Activated CD4-positive, alpha-beta T cell treated with anti-CD3 and anti-CD28 coated beads, Interleukin-2, amount 10 ng/mL, durations not matched to agents 24 days and 14 days (primary cell): ENCODE measurements around the gene CCDC68. TPM values are rescaled to one million over a fixed set of nuclear protein-coding genes. Genes with fewer than 3 reads are reported as not detected.
"Not testable (repeated sequence)": the region's sequence is repeated elsewhere in the genome, so short reads cannot be mapped to it uniquely, and the experiment has no call there.

Experiments
- DNase-seq: peaks from one replicate; pipeline ENCODE4 v3.0.0; 2022
- H3K27ac Mint-ChIP-seq: one replicate; pipeline ENCODE4 v1.8.0; 2022; ENCODE audit warnings: mild to moderate bottlenecking, mixed read lengths
- H3K27me3 Mint-ChIP-seq: one replicate; pipeline ENCODE4 v1.8.0; 2022; ENCODE audit warnings: mixed read lengths
- H3K36me3 Mint-ChIP-seq: one replicate; pipeline ENCODE4 v1.8.0; 2022; ENCODE audit warnings: low read depth, mild to moderate bottlenecking, mixed read lengths
- H3K4me1 Mint-ChIP-seq: one replicate; pipeline ENCODE4 v1.8.0; 2021; ENCODE audit warnings: mixed read lengths
- H3K4me3 Mint-ChIP-seq: one replicate; pipeline ENCODE4 v1.8.0; 2022; ENCODE audit warnings: mild to moderate bottlenecking, moderate library complexity, mixed read lengths
- H3K9me3 Mint-ChIP-seq: one replicate; pipeline ENCODE4 v1.8.0; 2021; ENCODE audit warnings: mixed read lengths
- intact Hi-C: fragments of 100-400 bp; cut with micrococcal nuclease; formaldehyde crosslinking; loops from one replicate; pipeline ENCODE4 v1.15.1; 2023
- total RNA-seq: library from RNA; stranded (reverse); gene quantifications from 2 replicates; pipeline ENCODE4 v1.2.3, GENCODE V29; 2022

Gene CCDC68
- total RNA-seq, 1 donor from 2014 or later = not detected

DNA sequence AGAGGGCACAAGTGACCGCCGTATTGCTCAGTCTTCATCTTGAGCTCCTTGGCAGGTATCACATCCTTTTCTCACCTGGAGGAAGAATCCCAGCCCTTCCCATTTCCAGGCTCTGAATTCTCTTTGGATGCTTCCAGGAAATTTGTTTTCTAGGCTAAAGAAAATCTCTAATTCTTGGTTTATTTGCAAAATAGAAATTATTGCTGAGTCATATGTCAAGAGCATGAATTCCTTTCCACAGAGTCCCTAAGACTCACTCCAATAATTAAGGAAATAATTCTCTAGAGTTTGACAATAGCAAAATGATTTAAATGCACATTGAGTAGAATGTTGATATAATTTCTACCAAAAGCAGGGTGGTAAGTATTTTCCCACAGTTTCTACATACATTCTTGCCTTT is 16.3 kb upstream of the CCDC68 start:
- DNase-seq = no peak
- Mint-ChIP-seq H3K4me3 (no peak overlapping the region), H3K36me3 (no peaks in the 10 kb centered on the region), H3K4me1 (no peaks in the 10 kb centered on the region), H3K27ac (no peak overlapping the region), H3K9me3 (no peaks in the 10 kb centered on the region), H3K27me3 (peaks cover 2% of the 10 kb centered on the region)
- intact Hi-C loops = no loop called here

DNA sequence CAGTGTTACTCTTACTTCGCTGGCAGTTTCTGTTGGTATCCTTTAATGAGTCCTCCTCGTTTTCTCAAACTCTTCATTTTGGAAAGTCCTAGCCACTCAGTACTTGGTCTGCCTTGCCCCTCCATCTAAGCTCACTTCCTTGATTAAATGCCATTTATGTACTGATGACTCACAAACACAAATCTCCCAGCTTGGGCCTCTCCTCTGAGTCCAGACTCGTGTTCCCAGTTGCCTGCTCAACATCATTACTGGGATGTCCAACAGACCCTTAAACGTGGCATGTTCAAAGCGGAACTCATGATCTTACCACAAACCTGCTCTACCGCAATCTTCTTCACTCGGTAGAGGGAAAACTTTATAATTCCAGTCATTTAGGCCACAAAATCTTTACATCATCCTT is 13.8 kb upstream of the CCDC68 start:
- intact Hi-C loops = no loop called here
- no peak overlapping the region for H3K27ac Mint-ChIP-seq
- H3K4me3 Mint-ChIP-seq = no peak overlapping the region
- H3K27me3 Mint-ChIP-seq = peaks cover 2% of the 10 kb centered on the region
- DNase-seq = no peak
- no peaks in the 10 kb centered on the region for H3K9me3 Mint-ChIP-seq
- H3K36me3 Mint-ChIP-seq = no peaks in the 10 kb centered on the region
- H3K4me1 Mint-ChIP-seq = no peaks in the 10 kb centered on the region

DNA sequence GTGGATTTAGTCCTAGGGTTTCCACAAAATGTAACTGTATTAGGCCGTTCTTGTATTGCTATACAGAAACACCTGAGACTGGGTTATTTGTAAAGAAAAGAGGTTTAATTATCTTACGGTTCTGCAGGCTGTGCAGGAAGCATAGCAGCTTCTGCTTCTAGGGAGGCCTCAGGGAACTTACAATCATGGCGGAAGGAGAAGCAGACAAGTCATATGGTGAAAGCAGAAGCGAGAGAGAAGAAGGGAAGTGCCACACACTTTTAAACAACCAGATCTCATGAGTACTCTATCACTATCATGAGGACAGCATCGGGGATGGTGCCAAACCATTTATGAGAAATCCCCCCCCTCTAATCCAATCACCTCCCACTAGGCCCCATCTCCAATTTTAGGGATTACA is 9.5 kb upstream of the CCDC68 start:
- Mint-ChIP-seq H3K36me3 (no peaks in the 10 kb centered on the region), H3K4me1 (no peaks in the 10 kb centered on the region), H3K4me3 (no peak overlapping the region), H3K27ac (no peak overlapping the region), H3K9me3 (no peaks in the 10 kb centered on the region), H3K27me3 (peaks cover 5% of the 10 kb centered on the region)
- intact Hi-C loops = no loop called here
- no peak for DNase-seq

DNA sequence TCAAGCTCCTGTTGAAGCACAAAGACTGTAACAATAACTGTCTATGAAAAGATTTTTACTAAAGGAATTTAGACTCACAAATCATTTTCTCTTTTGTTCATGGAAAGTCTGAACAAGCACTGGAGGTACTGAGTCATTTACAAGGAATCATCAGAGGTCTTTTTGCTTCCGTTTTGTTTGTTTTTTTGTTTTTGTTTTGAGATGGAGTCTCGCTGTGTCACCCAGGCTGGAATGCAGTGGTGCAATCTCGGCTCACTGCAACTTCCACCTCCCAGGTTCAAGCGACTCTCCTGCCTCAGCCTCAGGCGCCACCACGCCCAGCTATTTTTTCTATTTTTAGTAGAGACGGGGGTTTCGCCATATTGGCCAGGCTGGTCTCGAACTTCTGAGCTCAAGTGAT is 9.0 kb upstream of the CCDC68 start:
- DNase-seq, H3K9me3 Mint-ChIP-seq, H3K27ac Mint-ChIP-seq, H3K36me3 Mint-ChIP-seq, intact Hi-C loops, H3K4me1 Mint-ChIP-seq, H3K27me3 Mint-ChIP-seq, H3K4me3 Mint-ChIP-seq: not testable (repeated sequence)

DNA sequence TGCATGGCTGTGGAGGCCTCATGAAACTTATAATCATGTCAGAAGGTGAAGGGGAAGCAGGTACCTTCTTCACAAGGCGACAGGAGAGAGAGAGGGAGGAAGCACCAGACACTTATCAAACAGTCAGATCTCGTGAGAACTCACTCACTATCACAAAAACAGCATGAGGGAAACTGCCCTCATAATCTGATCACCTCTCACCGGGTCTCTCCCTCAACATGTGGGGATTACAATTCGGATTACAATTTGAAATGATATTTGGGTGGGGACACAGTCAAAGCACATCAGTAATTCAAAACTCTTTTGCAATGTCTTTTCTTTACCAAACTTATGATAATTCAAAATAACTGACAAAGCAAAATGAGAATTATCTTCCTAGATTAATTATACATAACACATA is 8.5 kb upstream of the CCDC68 start:
- H3K27me3 Mint-ChIP-seq = peaks cover 6% of the 10 kb centered on the region
- no peaks in the 10 kb centered on the region for H3K4me1 Mint-ChIP-seq
- no peaks in the 10 kb centered on the region for H3K36me3 Mint-ChIP-seq
- no peak for DNase-seq
- intact Hi-C loops = no loop called here
- no peak overlapping the region for H3K4me3 Mint-ChIP-seq
- no peak overlapping the region for H3K27ac Mint-ChIP-seq
- H3K9me3 Mint-ChIP-seq = no peaks in the 10 kb centered on the region

DNA sequence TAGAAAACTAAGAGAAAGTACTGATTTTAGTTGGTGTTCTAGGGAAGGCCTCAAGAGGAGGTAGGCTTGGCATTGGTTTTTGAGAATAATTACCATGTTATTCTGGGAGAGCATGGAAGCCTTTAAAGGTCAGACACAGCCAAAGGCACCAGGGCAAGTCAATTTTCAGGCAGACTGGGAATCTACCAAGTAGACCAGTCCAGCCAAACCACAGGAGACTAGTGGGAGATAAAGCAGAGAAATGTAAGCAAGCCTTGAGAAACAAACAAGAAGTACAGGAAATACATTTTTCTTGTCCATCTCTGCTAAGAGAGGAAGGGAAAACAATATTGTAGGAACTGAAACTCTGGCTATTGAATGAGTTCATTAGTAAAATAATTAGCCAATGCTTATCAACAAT is 5.5 kb upstream of the CCDC68 start:
- no peak for DNase-seq
- Mint-ChIP-seq H3K4me1 (no peaks in the 10 kb centered on the region), H3K4me3 (no peak overlapping the region), H3K27me3 (peaks cover 22% of the 10 kb centered on the region), H3K27ac (no peak overlapping the region), H3K36me3 (no peaks in the 10 kb centered on the region), H3K9me3 (peaks cover 4% of the 10 kb centered on the region)
- intact Hi-C loops = no loop called here

DNA sequence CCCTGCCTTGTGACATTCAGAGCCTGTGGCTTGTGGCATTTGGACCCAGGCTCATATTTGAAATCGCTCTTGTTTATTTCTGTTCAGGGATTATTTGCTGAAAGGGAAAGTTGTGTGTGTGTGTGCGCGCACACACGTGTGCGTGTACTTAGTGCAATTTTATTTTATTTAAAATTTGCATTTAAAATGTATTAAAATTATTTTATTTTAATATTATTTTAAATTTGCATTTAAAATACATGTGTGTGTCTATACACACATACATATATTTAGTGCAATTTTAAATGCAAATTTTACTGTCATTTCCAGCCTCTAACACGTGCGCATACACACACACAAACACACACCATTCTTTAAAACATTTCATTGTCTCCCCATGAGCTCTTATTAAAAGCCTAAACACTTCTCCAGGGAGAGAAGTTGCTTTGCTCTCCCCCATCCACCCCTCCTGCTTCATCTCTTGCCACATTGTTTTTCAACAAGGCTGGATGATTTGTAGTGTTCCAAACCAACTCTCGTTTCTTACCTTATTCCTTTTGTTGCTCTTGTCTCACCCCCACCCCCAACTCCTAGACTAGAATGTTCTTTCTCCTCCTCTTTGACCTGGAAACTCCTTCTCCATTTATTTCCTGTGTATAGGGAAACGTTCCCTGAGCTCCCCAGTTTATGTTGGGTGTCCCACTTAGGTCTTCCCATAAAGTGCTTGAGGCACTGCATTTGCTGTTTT is 3.8 kb upstream of the CCDC68 start:
- intact Hi-C loops = no loop called here
- Mint-ChIP-seq H3K27me3 (peaks cover 32% of the 10 kb centered on the region), H3K9me3 (peaks cover 4% of the 10 kb centered on the region), H3K36me3 (no peaks in the 10 kb centered on the region), H3K27ac (no peak overlapping the region), H3K4me3 (no peak overlapping the region), H3K4me1 (no peaks in the 10 kb centered on the region)
- DNase-seq = no peak

DNA sequence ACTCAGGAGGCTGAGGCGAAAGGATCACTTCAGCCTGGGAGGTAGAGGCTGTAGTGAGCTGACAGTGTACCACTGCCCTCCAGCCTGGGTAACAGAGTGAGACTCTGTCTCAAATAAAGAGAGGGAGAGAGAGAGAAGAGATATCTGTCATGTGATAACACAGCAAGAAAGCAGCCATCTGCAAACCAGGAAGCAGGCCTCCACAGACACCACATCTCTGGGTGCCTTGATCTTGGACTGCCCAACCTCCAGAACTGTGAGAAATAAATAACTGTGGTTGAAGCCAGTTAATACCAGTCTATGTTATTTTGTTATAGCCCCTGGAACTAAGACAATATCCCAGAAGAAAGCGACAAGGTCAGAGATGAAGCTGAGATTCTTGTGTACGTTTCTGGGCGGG is 2.6 kb upstream of the CCDC68 start:
- DNase-seq = peak; percentile 25
- H3K36me3 Mint-ChIP-seq = no peaks in the 10 kb centered on the region
- no peaks in the 10 kb centered on the region for H3K4me1 Mint-ChIP-seq
- H3K27ac Mint-ChIP-seq = no peak overlapping the region
- peaks cover 42% of the 10 kb centered on the region for H3K27me3 Mint-ChIP-seq
- intact Hi-C loops = no loop called here
- no peak overlapping the region for H3K4me3 Mint-ChIP-seq
- peaks cover 4% of the 10 kb centered on the region for H3K9me3 Mint-ChIP-seq

DNA sequence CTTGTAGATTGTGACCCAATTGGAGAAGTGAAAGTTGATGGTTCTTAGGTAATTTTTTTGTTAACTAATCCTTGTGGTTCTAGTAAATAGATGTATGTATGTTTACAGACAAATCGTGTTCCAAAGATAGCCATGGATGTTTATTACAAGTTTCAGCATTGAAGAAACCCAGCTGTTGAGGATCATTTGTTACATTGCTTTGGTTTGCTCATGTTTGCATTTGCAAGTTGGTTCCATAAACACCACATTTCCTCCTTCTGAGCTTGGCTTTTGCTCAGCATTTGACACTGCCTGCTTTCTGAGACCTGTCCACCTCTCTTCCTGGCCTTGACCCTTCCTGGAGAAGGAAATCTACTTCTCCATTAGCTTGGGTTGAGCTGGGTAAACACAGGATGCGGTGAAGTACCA is 1.8 kb upstream of the CCDC68 start:
- Mint-ChIP-seq H3K27ac (no peak overlapping the region), H3K27me3 (peaks cover 49% of the 10 kb centered on the region), H3K4me3 (no peak overlapping the region), H3K9me3 (peaks cover 4% of the 10 kb centered on the region), H3K4me1 (no peaks in the 10 kb centered on the region), H3K36me3 (no peaks in the 10 kb centered on the region)
- DNase-seq = no peak
- intact Hi-C loops = no loop called here

DNA sequence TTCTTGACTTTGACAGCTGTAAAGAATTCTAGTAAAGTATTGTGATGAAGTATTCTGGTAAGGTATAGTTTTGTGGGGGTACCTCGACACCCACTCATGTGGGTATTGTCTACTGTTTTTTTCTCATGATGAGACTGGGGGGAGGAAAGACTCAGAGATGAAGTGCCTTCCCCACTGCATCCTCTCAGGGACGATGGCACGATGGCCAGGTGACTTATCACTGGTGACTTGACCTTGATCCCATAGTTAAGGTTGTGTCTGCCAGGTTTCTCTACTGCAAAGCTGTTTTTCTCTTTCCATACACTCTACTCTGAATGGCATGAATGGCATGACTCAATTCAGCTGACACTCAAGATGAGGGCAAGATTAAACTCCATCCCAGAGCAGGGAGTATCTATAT is 936 bp upstream of the CCDC68 start:
- no peak overlapping the region for H3K27ac Mint-ChIP-seq
- peaks cover 51% of the 10 kb centered on the region for H3K27me3 Mint-ChIP-seq
- H3K4me1 Mint-ChIP-seq = no peaks in the 10 kb centered on the region
- intact Hi-C loops = no loop called here
- peaks cover 4% of the 10 kb centered on the region for H3K9me3 Mint-ChIP-seq
- DNase-seq = no peak
- no peaks in the 10 kb centered on the region for H3K36me3 Mint-ChIP-seq
- no peak overlapping the region for H3K4me3 Mint-ChIP-seq

DNA sequence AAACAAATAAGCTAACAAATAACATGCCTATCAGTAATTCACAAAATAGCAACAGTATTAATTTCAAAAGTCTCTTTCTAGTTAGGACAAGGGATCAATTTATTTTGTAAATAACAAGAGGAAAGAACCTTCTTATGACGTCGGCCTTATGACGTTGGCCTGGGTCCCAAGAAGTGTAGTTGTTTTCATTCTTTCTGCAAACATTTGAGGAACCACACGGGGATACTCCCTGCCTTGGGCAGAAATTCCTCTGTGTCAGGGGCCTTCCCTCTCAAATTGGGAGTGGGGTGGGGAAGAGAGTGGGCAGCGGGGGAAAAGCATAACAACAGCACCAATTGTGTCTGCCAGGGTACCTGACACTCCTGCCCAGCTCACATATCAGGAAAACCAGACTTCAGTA is 1.3 kb downstream of the CCDC68 start:
- Mint-ChIP-seq H3K4me3 (no peak overlapping the region), H3K4me1 (no peaks in the 10 kb centered on the region), H3K36me3 (no peaks in the 10 kb centered on the region), H3K27me3 (peaks cover 55% of the 10 kb centered on the region), H3K9me3 (peaks cover 4% of the 10 kb centered on the region), H3K27ac (no peak overlapping the region)
- DNase-seq = no peak
- intact Hi-C loops = loop anchor here (10.0 kb wide), 1 partner anchor 283 kb away; no protein-coding TSS in a partner anchor

DNA sequence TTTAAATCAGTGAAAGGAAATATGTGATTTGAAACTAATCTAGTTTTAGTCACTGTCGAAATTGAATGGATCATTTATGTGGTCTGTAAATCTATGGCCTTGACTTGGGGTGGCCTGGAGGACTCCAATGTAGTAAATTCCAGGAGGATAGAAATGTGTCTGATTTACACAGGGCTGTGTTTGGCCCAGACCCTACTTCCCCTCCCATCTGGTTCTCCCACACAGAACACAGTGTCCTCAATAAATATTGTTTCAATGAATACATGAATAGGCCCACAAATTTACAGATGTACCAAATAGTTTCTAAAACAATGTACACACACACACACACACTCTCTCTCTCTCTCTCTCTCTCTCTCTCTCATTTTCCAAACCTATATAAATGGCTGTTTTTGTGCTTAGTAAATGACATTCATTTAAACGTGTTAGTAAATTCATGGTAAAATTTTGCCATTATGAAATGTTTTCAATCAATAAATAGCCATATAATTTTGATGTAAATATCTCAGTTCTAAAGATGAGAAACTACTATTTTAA is 1.9 kb downstream of the CCDC68 start:
- intact Hi-C loops = loop anchor here (10.0 kb wide), 1 partner anchor 283 kb away; no protein-coding TSS in a partner anchor
- Mint-ChIP-seq H3K4me3 (no peak overlapping the region), H3K27me3 (peaks cover 55% of the 10 kb centered on the region), H3K27ac (no peak overlapping the region), H3K4me1 (no peaks in the 10 kb centered on the region), H3K9me3 (peaks cover 4% of the 10 kb centered on the region), H3K36me3 (no peaks in the 10 kb centered on the region)
- no peak for DNase-seq

DNA sequence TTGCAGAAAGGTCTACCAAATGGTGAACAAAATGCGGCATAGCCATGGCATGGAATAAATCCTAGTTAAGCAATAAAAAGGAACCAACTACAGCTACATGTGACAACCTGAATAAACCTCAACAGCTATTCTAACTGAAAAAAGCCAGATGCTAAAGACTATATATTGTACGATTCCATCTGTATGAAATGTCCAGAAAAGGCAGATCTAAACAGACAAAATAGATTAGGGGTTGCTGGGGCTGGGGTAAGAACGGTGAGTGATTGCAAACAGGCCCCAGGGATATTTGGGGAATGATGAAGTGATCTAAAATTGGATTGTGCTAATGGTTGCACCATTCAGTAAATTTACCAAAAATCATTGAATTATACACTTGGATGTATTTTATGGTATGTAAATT is 2.8 kb downstream of the CCDC68 start:
- intact Hi-C loops = loop anchor here (10.0 kb wide), 1 partner anchor 282 kb away; no protein-coding TSS in a partner anchor
- H3K27me3 Mint-ChIP-seq = peaks cover 51% of the 10 kb centered on the region
- no peaks in the 10 kb centered on the region for H3K36me3 Mint-ChIP-seq
- no peaks in the 10 kb centered on the region for H3K4me1 Mint-ChIP-seq
- peaks cover 4% of the 10 kb centered on the region for H3K9me3 Mint-ChIP-seq
- DNase-seq = no peak
- H3K27ac Mint-ChIP-seq = no peak overlapping the region
- no peak overlapping the region for H3K4me3 Mint-ChIP-seq

DNA sequence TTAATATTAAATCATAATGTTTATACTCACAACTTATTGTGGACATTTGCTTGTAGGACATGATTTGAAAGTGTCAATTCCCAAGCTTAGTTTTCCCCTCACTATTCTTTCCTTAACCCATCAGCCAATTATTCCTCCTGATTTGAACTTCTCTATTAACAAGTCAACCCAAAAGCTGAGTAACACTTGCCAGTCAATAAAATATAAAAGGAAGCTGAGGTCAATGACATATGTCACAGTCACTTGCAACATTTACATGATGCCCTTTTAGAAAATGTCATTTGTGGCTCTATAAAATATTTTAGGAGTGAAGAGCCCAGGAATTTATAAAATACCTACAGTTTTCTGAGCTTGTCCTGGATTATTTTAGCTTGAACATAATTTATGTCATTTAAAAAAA is 7.2 kb downstream of the CCDC68 start:
- Mint-ChIP-seq H3K27me3 (peaks cover 29% of the 10 kb centered on the region), H3K4me3 (no peak overlapping the region), H3K27ac (no peak overlapping the region), H3K9me3 (no peaks in the 10 kb centered on the region), H3K4me1 (peaks cover 2% of the 10 kb centered on the region), H3K36me3 (no peaks in the 10 kb centered on the region)
- intact Hi-C loops = loop anchor here (10.0 kb wide), 1 partner anchor 277 kb away; no protein-coding TSS in a partner anchor
- no peak for DNase-seq

DNA sequence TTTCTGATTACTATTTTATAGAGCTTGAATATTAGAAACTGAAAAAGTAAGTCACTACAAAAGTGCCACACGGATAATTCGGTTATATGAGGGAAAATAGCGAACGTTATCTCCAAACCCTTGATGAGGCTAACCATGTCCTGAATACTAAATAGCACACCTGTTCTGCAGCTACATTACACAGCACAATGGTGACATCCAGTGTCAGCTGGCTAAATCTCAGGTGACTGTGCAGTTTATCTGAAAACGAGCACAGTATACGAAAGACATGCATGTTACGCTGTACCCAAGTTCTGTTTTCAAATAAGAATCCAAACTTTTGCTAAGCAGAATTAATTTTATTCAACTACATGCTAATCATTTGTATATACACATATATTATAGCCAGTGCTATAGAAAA is 9.0 kb downstream of the CCDC68 start:
- intact Hi-C loops = loop anchor here (10.0 kb wide), 1 partner anchor 275 kb away; no protein-coding TSS in a partner anchor
- H3K27ac Mint-ChIP-seq = no peak overlapping the region
- peaks cover 13% of the 10 kb centered on the region for H3K4me1 Mint-ChIP-seq
- peak; percentile 65 for DNase-seq
- no peak overlapping the region for H3K4me3 Mint-ChIP-seq
- H3K27me3 Mint-ChIP-seq = peaks cover 20% of the 10 kb centered on the region
- H3K9me3 Mint-ChIP-seq = no peaks in the 10 kb centered on the region
- H3K36me3 Mint-ChIP-seq = no peaks in the 10 kb centered on the region
